ENCODE results near the gene VMA21.

The VMA21 gene

GRCh38 chrX:151396825-151397740, at the start of gene VMA21:
Gene VMA21, plus strand, starts transcription at chrX:151397206. Its CDS starts 103 bp downstream, at chrX:151397309.
- peak; percentile 93 for DNase-seq

GRCh38 chrX:151359341-151359740, 37.7 kb upstream of the VMA21 start:
- DNase-seq = no peak

- DNase-seq = peak; percentile 74
Measured at GRCh38 chrX:151359931-151360871, 36.8 kb upstream of the VMA21 start.

GRCh38 chrX:151363316-151363715, 33.7 kb upstream of the VMA21 start:
- DNase-seq = no peak

GRCh38 chrX:151365579-151365978, 31.4 kb upstream of the VMA21 start:
- no peak for DNase-seq

GRCh38 chrX:151370906-151371305, 26.1 kb upstream of the VMA21 start:
- DNase-seq = no peak

- DNase-seq = no peak
Measured at GRCh38 chrX:151384807-151385206, 12.2 kb upstream of the VMA21 start.

GRCh38 chrX:151386838-151387459, 10.1 kb upstream of the VMA21 start:
- DNase-seq = no peak

GRCh38 chrX:151391722-151392121, 5.3 kb upstream of the VMA21 start:
- DNase-seq = no peak

GRCh38 chrX:151393514-151393913, 3.5 kb upstream of the VMA21 start:
- peak; percentile 80 for DNase-seq

GRCh38 chrX:151396042-151396824, 773 bp upstream of the VMA21 start:
- peak; percentile 72 for DNase-seq

GRCh38 chrX:151397741-151398070, 700 bp downstream of the VMA21 start:
- DNase-seq = no peak

- DNase-seq = no peak
Measured at GRCh38 chrX:151398346-151398745, 1.3 kb downstream of the VMA21 start.

- no peak for DNase-seq
Measured at GRCh38 chrX:151402719-151403390, 5.8 kb downstream of the VMA21 start.

GRCh38 chrX:151416579-151416978, 19.6 kb downstream of the VMA21 start:
- DNase-seq = no peak

- no peak for DNase-seq
Measured at GRCh38 chrX:151419782-151420181, 22.8 kb downstream of the VMA21 start.

GRCh38 chrX:151424505-151424904, 27.5 kb downstream of the VMA21 start:
- no peak for DNase-seq

- no peak for DNase-seq
Measured at GRCh38 chrX:151448509-151448908, 51.5 kb downstream of the VMA21 start.

- DNase-seq = no peak
Measured at GRCh38 chrX:151458824-151459223, 61.8 kb downstream of the VMA21 start.

Data from activated effector memory CD4-positive, alpha-beta T cell treated with anti-CD3 and anti-CD28 coated beads, Interleukin-2, amount 50 U/mL, for 16 hours (primary cell).